K562 (cell line): ENCODE data around the gene ECHDC1. TPM values are rescaled to one million over a fixed set of nuclear protein-coding genes. Genes with fewer than 3 reads are reported as not detected.
"Not testable (repeated sequence)": the region's sequence is repeated elsewhere in the genome, so short reads cannot be mapped to it uniquely, and the experiment has no call there.

Experiments used
- ATAC-seq: fragments of 200-7000 bp; cut with Tn5 transposase; 3 replicates; pipeline ENCODE4 v1.9.1; 2020; ENCODE audit warnings: moderate library complexity
- BruUV-seq: library from RNA; stranded (reverse); fragments of 400-500 nt; replicated peaks from 2 replicates; lab custom pipeline; 2021; lab: Mats Ljungman, UMichigan
- CTCF ChIA-PET: fragments of 300-600 bp; formaldehyde crosslinking; extraction: SDS; loops from one replicate; lab custom pipeline; 2021; ENCODE audit warnings: low intra/inter-chr PET ratio; lab: Yijun Ruan, JAX
- POLR2A ChIA-PET: fragments of 300-600, 350-650 bp; sonication (Branson Sonifier 250); formaldehyde crosslinking; extraction: SDS; loops from one replicate; lab custom pipeline; 2021; ENCODE audit warnings: antibody characterized with exemption, inconsistent platforms; lab: Yijun Ruan, JAX
- DNase-seq, 4 experiments: peaks; one replicate each; pipeline versions ENCODE4 v3.0.0 to v3.0.0-alpha.2; 2011 to 2018; ENCODE audit warnings: low spot score in 3 of 4, mixed read lengths in 3 of 4; ENCODE audit errors: extremely low read depth in 1 of 4
- FAIRE-seq: peaks from 2 replicates; lab custom pipeline; 2011; peaks lifted over from hg19 to GRCh38; lab: Jason Lieb, UNC
- H2AFZ ChIP-seq: 2 replicates; pipeline ENCODE4 v1.6.0; 2011; ENCODE audit warnings: low read depth, low read length, control low read depth, inconsistent platforms
- H3K27ac ChIP-seq: fragments of 200-600 bp; 3 replicates; pipeline ENCODE4 v1.8.0; 2011; ENCODE audit warnings: low read depth, mild to moderate bottlenecking, control low read depth, inconsistent platforms, low read length, moderate library complexity, mixed read lengths; ENCODE audit errors: extremely low read depth
- H3K27me3 ChIP-seq, 2 experiments: fragments of 300-600 bp in 1 of 2; 2 replicates in 1 of 2; 3 replicates in 1 of 2; pipeline versions ENCODE4 v1.6.0 to v1.8.0; 2011; ENCODE audit warnings: inconsistent platforms in 2 of 2, low read length in 2 of 2, mild to moderate bottlenecking in 1 of 2, mixed read lengths in 1 of 2, moderate library complexity in 1 of 2; ENCODE audit not compliant: control insufficient read depth in 2 of 2, insufficient read depth in 2 of 2
- H3K36me3 ChIP-seq: fragments of 300-600 bp; 3 replicates; pipeline ENCODE4 v1.8.0; 2011; ENCODE audit warnings: mild to moderate bottlenecking, low read length, inconsistent platforms; ENCODE audit not compliant: control insufficient read depth, insufficient read depth
- H3K4me1 ChIP-seq, 2 experiments: fragments of 200-600 bp in 1 of 2; replicated peaks in 1 of 2; 2 replicates in 1 of 2; 3 replicates in 1 of 2; pipeline versions ENCODE4 v1.5.1 to v1.8.0; 2011; ENCODE audit warnings: inconsistent platforms in 2 of 2, low read length in 2 of 2, mild to moderate bottlenecking in 1 of 2, mixed read lengths in 1 of 2, moderate library complexity in 1 of 2; ENCODE audit not compliant: control insufficient read depth in 2 of 2, insufficient read depth in 2 of 2
- H3K4me2 ChIP-seq: 2 replicates; pipeline ENCODE4 v1.6.1; 2011; ENCODE audit warnings: low read length, control low read depth, inconsistent platforms, mixed read lengths; ENCODE audit not compliant: insufficient read depth
- H3K4me3 ChIP-seq: fragments of 200-600 bp; sonication (generic), shearing (Covaris generic); 2 replicates; pipeline ENCODE4 v1.5.1; 2016; ENCODE audit warnings: control low read depth, inconsistent platforms
- H3K79me2 ChIP-seq: fragments of 200-600 bp; 3 replicates; pipeline ENCODE4 v1.8.0; 2011; ENCODE audit warnings: low read length, inconsistent platforms; ENCODE audit not compliant: control insufficient read depth, insufficient read depth
- H3K9ac ChIP-seq, 2 experiments: 2 replicates each; pipeline versions ENCODE4 v1.6.0 to v1.6.1; 2011; ENCODE audit warnings: low read depth in 2 of 2, low read length in 2 of 2, control low read depth in 1 of 2, inconsistent platforms in 1 of 2, mild to moderate bottlenecking in 1 of 2, mixed read lengths in 1 of 2; ENCODE audit not compliant: insufficient read depth in 1 of 2
- H3K9me1 ChIP-seq: one replicate; pipeline ENCODE4 v1.6.0; 2011; ENCODE audit warnings: inconsistent platforms, mild to moderate bottlenecking, low read length, moderate library complexity; ENCODE audit not compliant: control insufficient read depth, insufficient read depth
- H3K9me3 ChIP-seq: replicated peaks from 2 replicates; pipeline ENCODE4 v1.5.1; 2011; ENCODE audit warnings: low read depth, low read length, inconsistent platforms; ENCODE audit not compliant: control insufficient read depth, insufficient read depth
- H4K20me1 ChIP-seq: replicated peaks from 2 replicates; pipeline ENCODE4 v1.6.1; 2011; ENCODE audit warnings: low read length, inconsistent platforms, mixed read lengths; ENCODE audit not compliant: control insufficient read depth, insufficient read depth
- CEBPZ ChIP-seq: fragments of 150-350 bp; IDR thresholded peaks from 2 replicates; pipeline ENCODE4 v1.6.1; 2014; ENCODE audit warnings: low read depth, mild to moderate bottlenecking, low read length, borderline replicate concordance
- DACH1 ChIP-seq: fragments of 450-650 bp; IDR thresholded peaks from 2 replicates; pipeline ENCODE4 v1.6.1; 2018; ENCODE audit not compliant: partially characterized antibody
- NFIX ChIP-seq: fragments of 250-450 bp; sonication (Bioruptor Pico); IDR thresholded peaks from 2 replicates; pipeline ENCODE4 v1.4.0; 2020; ENCODE audit warnings: low read depth, mild to moderate bottlenecking, moderate library complexity
- PATZ1 ChIP-seq: fragments of 250-450 bp; sonication (Bioruptor Pico); IDR thresholded peaks from 2 replicates; pipeline ENCODE4 v1.5.0; 2020; ENCODE audit warnings: mild to moderate bottlenecking, borderline replicate concordance
- SMARCA4 ChIP-seq: fragments of 450-650 bp; IDR thresholded peaks from 2 replicates; pipeline ENCODE4 v1.6.1; 2016
- ZKSCAN1 ChIP-seq: fragments of 150-350 bp; IDR thresholded peaks from 2 replicates; pipeline ENCODE4 v1.6.1; 2016; ENCODE audit warnings: low read depth, low read length
- WGBS: fragments of 100-300 bp; shearing (Covaris generic); methylation state at CpG from one replicate; pipeline ENCODE4 v1.1.6; 2016; ENCODE audit warnings: low coverage, mixed read lengths; ENCODE audit not compliant: insufficient coverage; ENCODE audit errors: missing lambda C conversion rate; 5-methylcytosine and 5-hydroxymethylcytosine counted together
- in situ Hi-C: fragments of 300-500 bp; cut with MboI; formaldehyde crosslinking; loops from 4 replicates; pipeline ENCODE4 v1.15.0; 2018; ENCODE audit warnings: inconsistent platforms, mixed read lengths
- intact Hi-C: fragments of 100-400 bp; cut with micrococcal nuclease; formaldehyde crosslinking; loops from 2 replicates; pipeline ENCODE4 v1.14.2; 2022
- polyA plus RNA-seq, 8 experiments: library from polyadenylated mRNA; depleted of rRNA in 4 of 8; stranded (reverse) in 5 of 8; unstranded in 3 of 8; fragments of >200 nt; fragmentation: Nextera tagmentation in 2 of 8; fragmentation: Illumina TruSeq in 1 of 8; extraction: Ambion mirVana in 2 of 8; extraction: Trizol in 1 of 8; gene quantifications; 2 replicates each; pipeline versions ENCODE4 v1.2.1 to v1.2.3, GENCODE V29; 2011 to 2014; ENCODE audit warnings: inconsistent platforms in 1 of 8, missing spikeins in 1 of 8
- total RNA-seq, 7 experiments: library from RNA; depleted of rRNA in 6 of 7; stranded (reverse); fragments of >200 nt in 6 of 7; fragmentation: Illumina TruSeq in 2 of 7; extraction: Trizol in 2 of 7; gene quantifications; 2 replicates each; pipeline versions ENCODE4 v1.2.1 to v1.2.3, GENCODE V29; 2011 to 2021; ENCODE audit warnings: low replicate concordance in 1 of 7
- TF ChIP-seq, protein P1 (sequence below): fragments of 450-650 bp; formaldehyde crosslinking; IDR thresholded peaks from 2 replicates; pipeline ENCODE4 v1.4.0; 2020; ENCODE audit warnings: mild to moderate bottlenecking, mixed read lengths

ECHDC1 gene
- total and polyA plus RNA-seq, 9 of the 15 experiments (the other 6 are each of a cell fraction or from before 2014, with no cell fraction given) = 58.0 to 105 (median 78.6) TPM

DNA sequence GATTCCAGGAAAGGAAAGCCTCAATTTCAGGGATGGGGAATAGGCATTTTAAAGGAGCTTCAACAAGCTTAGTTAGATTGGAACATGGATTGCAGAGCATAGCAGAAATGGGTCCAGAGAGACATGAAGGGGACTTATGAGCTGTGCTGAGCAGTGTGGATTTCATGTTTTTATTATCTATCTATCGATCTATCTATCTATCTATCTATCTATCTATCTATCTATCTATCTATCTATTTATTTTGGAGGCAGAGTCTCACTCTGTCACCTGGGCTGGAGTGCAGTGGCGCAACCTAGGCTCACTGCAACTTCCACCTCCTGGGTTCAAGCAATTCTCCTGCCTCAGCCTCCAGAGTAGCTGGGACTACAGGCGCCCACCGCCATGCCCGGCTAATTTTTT, 41.4 kb upstream of the ECHDC1 start:
- H3K9ac ChIP-seq, H3K27ac ChIP-seq, H4K20me1 ChIP-seq, ATAC-seq, H3K9me1 ChIP-seq, CTCF ChIA-PET, H3K27me3 ChIP-seq, H3K4me3 ChIP-seq, DNase-seq, FAIRE-seq, H2AFZ ChIP-seq, BruUV-seq, in situ Hi-C loops, H3K9me3 ChIP-seq, H3K4me1 ChIP-seq, H3K4me2 ChIP-seq, intact Hi-C loops, H3K79me2 ChIP-seq, H3K36me3 ChIP-seq: not testable (repeated sequence)
- TF ChIP-seq DACH1 = peak; percentile 95
- 23% methylated on average over 5 of the region's 5 CpGs for WGBS
- POLR2A ChIA-PET = interaction anchor here (1.2 kb wide), 1 partner anchor 41 kb away, joined by 4 read pairs; no protein-coding TSS in a partner anchor

DNA sequence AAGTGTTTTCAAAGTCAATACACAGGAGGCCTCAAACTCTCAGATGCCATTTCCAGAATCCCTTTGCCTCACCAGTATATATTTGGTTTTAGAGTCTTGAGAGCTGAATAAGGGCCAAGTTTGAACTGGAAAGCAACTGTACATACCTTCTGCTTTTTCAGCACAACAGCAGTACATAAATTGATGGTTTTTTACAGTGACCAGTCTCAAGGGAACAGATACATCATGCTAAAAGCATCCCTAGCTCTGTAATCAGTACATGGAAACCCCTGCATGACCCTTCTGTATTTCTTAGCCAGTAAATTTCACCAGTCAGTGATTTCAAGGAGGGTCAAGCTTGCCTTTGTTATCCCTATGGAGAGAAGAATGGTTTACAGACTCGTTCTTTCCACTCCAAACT, 40.6 kb upstream of the ECHDC1 start:
- intact Hi-C loops (no loop called here), in situ Hi-C loops (no loop called here)
- ChIA-PET POLR2A (interaction anchor here (0.7 kb wide), 1 partner anchor 36 kb away, joined by 3 read pairs; no protein-coding TSS in a partner anchor), CTCF (no interaction called here)
- H4K20me1 ChIP-seq = no peaks in the 10 kb centered on the region
- H3K9ac ChIP-seq = no peak overlapping the region
- H3K79me2 ChIP-seq = no peaks in the 10 kb centered on the region
- FAIRE-seq (no peak), ATAC-seq (no peak), DNase-seq (no peak)
- H3K4me2 ChIP-seq = no peak overlapping the region
- WGBS = 18% methylated on average over 1 of the region's 1 CpG
- BruUV-seq = no TSS peak
- no peak overlapping the region for H3K4me3 ChIP-seq
- H3K36me3 ChIP-seq = no peaks in the 10 kb centered on the region
- H3K27ac ChIP-seq = no peak overlapping the region
- H3K27me3 ChIP-seq = no peaks in the 10 kb centered on the region
- no peaks in the 10 kb centered on the region for H3K9me1 ChIP-seq
- H3K9me3 ChIP-seq = no peaks in the 10 kb centered on the region; the same call in 1 of the 2 replicates
- H3K4me1 ChIP-seq = no peaks in the 10 kb centered on the region
- peak overlapping the region; percentile 24; the same call in 1 of the 2 replicates for H2AFZ ChIP-seq
- no peak for TF ChIP-seq PATZ1 (CRISPR knock-in tag)
- TF ChIP-seq CEBPZ = no peak
- TF ChIP-seq NFIX (CRISPR knock-in tag) = no peak
- no peak for TF ChIP-seq ZKSCAN1
- TF ChIP-seq, protein P1, sequence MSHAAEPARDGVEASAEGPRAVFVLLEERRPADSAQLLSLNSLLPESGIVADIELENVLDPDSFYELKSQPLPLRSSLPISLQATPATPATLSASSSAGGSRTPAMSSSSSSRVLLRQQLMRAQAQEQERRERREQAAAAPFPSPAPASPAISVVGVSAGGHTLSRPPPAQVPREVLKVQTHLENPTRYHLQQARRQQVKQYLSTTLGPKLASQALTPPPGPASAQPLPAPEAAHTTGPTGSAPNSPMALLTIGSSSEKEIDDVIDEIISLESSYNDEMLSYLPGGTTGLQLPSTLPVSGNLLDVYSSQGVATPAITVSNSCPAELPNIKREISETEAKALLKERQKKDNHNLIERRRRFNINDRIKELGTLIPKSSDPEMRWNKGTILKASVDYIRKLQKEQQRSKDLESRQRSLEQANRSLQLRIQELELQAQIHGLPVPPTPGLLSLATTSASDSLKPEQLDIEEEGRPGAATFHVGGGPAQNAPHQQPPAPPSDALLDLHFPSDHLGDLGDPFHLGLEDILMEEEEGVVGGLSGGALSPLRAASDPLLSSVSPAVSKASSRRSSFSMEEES = no peak
- TF ChIP-seq SMARCA4 = no peak
